Measurements from ENCODE around the gene DNAAF9. TPM values are rescaled to one million over a fixed set of nuclear protein-coding genes. Genes with fewer than 3 reads are reported as not detected.

DNAAF9 gene
- total and polyA plus RNA-seq, 9 donors: 10.3 to 20.3 (median 17.5) TPM

DNA sequence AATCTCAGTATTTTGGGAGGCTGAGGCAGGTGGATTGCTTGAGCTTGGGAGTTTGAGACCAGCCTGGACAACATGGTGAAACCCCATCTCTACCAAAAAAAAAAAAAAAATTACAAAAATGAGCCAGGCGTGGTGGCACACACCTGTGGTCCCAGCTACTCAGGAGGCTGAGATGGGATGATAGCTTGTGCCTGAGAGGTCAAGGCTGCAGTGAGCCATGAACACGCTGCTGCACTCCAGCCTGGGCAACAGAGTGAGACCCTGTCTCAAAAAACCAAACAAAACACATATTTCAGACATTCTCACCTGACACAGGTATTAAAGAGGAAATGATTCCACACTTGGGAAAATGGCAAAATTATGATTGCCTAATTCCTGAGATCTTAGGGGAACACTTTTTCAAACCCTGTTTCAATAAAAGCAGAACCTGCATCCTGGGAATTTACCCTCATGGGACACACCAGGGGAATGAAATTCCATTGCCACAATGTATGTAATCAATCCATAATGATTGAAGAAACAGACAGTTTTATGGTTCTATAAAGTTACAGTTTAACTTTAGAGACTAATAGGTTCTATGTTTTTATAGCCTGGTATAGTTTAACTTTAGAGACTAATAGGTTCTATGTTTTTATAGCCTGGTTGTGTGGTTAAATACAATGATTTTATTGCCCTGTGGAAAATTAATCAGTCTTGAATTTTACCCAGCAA, 29.6 kb upstream of the DNAAF9 start:
- intact Hi-C loops (cut with DNase I): no loop called here
- no peak overlapping the region for H3K27ac ChIP-seq
- H3K36me3 ChIP-seq: no peaks in the 10 kb centered on the region
- no peak overlapping the region for H3K4me3 ChIP-seq
- WGBS, 3 donors: 66 to 86% (median 83%) methylated on average over 2 of the region's 2 CpGs
- H3K4me1 ChIP-seq (ENCODE audit: insufficient read depth): no peaks in the 10 kb centered on the region
- H3K27me3 ChIP-seq: no peaks in the 10 kb centered on the region
- DNase-seq: no peak
- no peaks in the 10 kb centered on the region for H3K9me3 ChIP-seq
- TF ChIP-seq EP300 (IDR thresholded peaks at IDR 0.05) (no peak), POLR2A (IDR thresholded peaks at IDR 0.05) (no peak)
- TF ChIP-seq, protein P1, sequence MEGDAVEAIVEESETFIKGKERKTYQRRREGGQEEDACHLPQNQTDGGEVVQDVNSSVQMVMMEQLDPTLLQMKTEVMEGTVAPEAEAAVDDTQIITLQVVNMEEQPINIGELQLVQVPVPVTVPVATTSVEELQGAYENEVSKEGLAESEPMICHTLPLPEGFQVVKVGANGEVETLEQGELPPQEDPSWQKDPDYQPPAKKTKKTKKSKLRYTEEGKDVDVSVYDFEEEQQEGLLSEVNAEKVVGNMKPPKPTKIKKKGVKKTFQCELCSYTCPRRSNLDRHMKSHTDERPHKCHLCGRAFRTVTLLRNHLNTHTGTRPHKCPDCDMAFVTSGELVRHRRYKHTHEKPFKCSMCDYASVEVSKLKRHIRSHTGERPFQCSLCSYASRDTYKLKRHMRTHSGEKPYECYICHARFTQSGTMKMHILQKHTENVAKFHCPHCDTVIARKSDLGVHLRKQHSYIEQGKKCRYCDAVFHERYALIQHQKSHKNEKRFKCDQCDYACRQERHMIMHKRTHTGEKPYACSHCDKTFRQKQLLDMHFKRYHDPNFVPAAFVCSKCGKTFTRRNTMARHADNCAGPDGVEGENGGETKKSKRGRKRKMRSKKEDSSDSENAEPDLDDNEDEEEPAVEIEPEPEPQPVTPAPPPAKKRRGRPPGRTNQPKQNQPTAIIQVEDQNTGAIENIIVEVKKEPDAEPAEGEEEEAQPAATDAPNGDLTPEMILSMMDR (IDR thresholded peaks at IDR 0.05): no peak

DNA sequence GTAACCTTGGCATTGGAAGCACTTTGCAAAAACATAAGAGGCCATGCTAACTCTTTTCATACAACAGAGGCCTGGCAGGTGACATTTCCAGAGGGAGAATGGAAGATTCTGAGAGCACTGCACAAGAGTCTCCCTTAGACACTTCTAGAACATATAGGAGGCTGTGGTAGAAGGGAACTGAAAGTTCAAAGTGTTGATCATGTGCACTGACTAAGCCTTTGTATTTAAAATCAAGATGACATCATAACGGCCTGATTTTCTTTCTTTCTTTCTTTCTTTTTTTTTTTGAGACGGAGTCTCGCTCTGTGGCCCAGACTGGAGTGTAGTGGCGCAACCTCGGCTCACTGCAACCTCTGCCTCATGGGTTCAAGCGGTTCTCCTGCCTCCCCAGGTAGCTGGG, 26.8 kb upstream of the DNAAF9 start:
- Histone ChIP-seq H3K27ac (no peak overlapping the region), H3K4me1 (ENCODE audit: insufficient read depth) (no peaks in the 10 kb centered on the region), H3K27me3 (no peaks in the 10 kb centered on the region), H3K4me3 (no peak overlapping the region), H3K36me3 (no peaks in the 10 kb centered on the region), H3K9me3 (no peaks in the 10 kb centered on the region)
- intact Hi-C loops (cut with DNase I): no loop called here
- no peak for DNase-seq
- WGBS, 3 donors: 89 to 92% (median 91%) methylated on average over 6 of the region's 6 CpGs
- no peak for TF ChIP-seq POLR2A (IDR thresholded peaks at IDR 0.05)
- TF ChIP-seq, protein P1 (IDR thresholded peaks at IDR 0.05): no peak
- TF ChIP-seq EP300 (IDR thresholded peaks at IDR 0.05): no peak

DNA sequence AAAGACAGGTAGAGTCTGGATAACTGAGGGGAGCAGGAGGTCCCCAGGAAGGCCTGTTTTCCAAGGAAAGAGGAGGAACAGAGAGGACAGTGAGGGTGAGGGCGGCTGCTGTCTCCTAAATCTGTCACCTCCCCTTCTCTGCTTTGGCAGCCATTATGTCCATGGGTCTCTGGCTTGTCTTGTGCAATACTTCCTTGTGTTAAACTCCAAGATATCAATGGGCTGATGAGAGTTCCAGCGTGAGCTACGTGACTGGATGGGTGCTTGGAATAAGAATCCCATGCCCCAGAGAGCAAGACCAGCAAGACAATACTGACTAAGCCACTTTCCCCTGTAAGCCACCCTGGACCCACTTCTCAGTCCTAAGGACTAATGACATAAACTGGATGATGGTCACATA, 26.3 kb upstream of the DNAAF9 start:
- WGBS, 3 donors: 83 to 86% (median 83%) methylated on average over 3 of the region's 3 CpGs

DNA sequence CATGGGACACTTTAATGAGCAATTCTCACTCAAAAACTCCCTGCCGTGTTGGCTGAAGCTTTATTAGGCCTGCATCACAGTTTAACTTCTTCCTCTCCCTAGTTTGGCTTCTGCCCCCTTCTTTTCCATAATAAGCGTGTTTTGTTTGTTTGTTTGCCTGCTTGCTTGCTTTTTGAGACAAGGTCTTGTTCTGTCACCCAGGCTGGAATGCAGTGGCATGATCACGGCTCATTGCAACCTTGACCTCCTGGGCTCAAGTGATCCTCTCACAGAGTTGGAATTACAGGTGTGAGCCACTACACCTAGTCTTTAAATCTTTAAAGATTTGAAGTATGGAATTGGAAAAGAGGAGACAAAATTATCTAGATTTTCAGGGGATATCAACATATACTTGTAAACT, 25.4 kb upstream of the DNAAF9 start:
- WGBS, 3 donors: 66 to 69% (median 68%) methylated on average over 3 of the region's 3 CpGs
- no peak for DNase-seq
- H3K4me1 ChIP-seq (ENCODE audit: insufficient read depth): no peaks in the 10 kb centered on the region

More for the DNA sequence above, 26.3 kb upstream of the DNAAF9 start:
- no peaks in the 10 kb centered on the region for H3K9me3 ChIP-seq
- H3K27ac ChIP-seq: no peak overlapping the region
- no peaks in the 10 kb centered on the region for H3K27me3 ChIP-seq
- H3K4me3 ChIP-seq: no peak overlapping the region
- intact Hi-C loops (cut with DNase I): no loop called here
- no peaks in the 10 kb centered on the region for H3K36me3 ChIP-seq
- no peaks in the 10 kb centered on the region for H3K4me1 ChIP-seq (ENCODE audit: insufficient read depth)
- no peak for DNase-seq
- TF ChIP-seq, protein P1 (IDR thresholded peaks at IDR 0.05): no peak
- no peak for TF ChIP-seq EP300 (IDR thresholded peaks at IDR 0.05)
- TF ChIP-seq POLR2A (IDR thresholded peaks at IDR 0.05): no peak

More for the DNA sequence above, 25.4 kb upstream of the DNAAF9 start:
- no peak overlapping the region for H3K4me3 ChIP-seq
- no peak overlapping the region for H3K27ac ChIP-seq
- TF ChIP-seq POLR2A (IDR thresholded peaks at IDR 0.05): no peak
- no peak for TF ChIP-seq EP300 (IDR thresholded peaks at IDR 0.05)
- TF ChIP-seq, protein P1 (IDR thresholded peaks at IDR 0.05): no peak
- H3K27me3 ChIP-seq: no peaks in the 10 kb centered on the region
- H3K36me3 ChIP-seq: no peaks in the 10 kb centered on the region
- intact Hi-C loops (cut with DNase I): no loop called here
- H3K9me3 ChIP-seq: no peaks in the 10 kb centered on the region
